ENCODE results near the gene TANGO6.

The TANGO6 gene

DNA sequence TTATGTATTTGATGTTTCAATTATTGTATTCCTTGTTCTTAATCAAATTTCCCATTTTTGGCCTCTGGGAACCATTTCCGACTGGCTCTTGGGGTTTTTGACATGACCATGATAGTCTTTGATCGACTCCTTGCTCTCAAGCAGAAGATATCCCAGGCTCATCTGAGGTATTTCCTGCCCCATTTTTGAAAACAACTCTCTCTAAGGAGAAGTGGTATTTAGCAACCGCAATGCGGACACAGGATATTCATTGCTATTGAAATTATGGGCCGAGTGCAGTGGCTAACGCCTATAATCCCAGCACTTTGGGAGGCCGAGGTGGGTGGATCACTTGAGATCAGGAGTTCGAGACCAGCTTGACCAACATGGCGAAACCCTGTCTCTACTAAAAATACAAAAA lies 5.5 kb downstream of the TANGO6 start:
- H3K9ac ChIP-seq (ENCODE audit: low read length), result no peak overlapping the region
- H2AK5ac ChIP-seq (ENCODE audit: low read length, severe bottlenecking), result no peak overlapping the region
- no peak overlapping the region for H3K18ac ChIP-seq (ENCODE audit: low read depth in 1 of 2, low read length in 2 of 2)
- no peak overlapping the region for H3K4me3 ChIP-seq (ENCODE audit: insufficient read depth in 1 of 2, low read depth in 1 of 2, low read length in 2 of 2)
- H4K91ac ChIP-seq (ENCODE audit: low read length), result no peak overlapping the region
- no peak for DNase-seq
- H2AFZ ChIP-seq (ENCODE audit: low read depth, low read length), result no peak overlapping the region
- H3K4ac ChIP-seq (ENCODE audit: low read depth in 1 of 2, low read length in 2 of 2), result no peak overlapping the region
- no peak overlapping the region for H2BK12ac ChIP-seq (ENCODE audit: low read length in 2 of 2)
- H3K36me3 ChIP-seq (ENCODE audit: control insufficient read depth in 1 of 2, insufficient read depth in 2 of 2, low read depth in 1 of 2, low read length in 2 of 2), result no peaks in the 10 kb centered on the region
- H3K9me3 ChIP-seq (ENCODE audit: control insufficient read depth, low read length), result no peaks in the 10 kb centered on the region
- H3K14ac ChIP-seq (ENCODE audit: low read length in 2 of 2), result no peak overlapping the region
- no peak overlapping the region for H2BK15ac ChIP-seq (ENCODE audit: low read depth, poor library complexity, severe bottlenecking)
- H3K27ac ChIP-seq (ENCODE audit: low read length, poor library complexity, severe bottlenecking), result no peak overlapping the region
- H3K79me1 ChIP-seq (replicated peaks; ENCODE audit: low read length, poor library complexity, severe bottlenecking), result peaks cover 14% of the 10 kb centered on the region
- no peak overlapping the region for H3K4me2 ChIP-seq (ENCODE audit: low read length, poor library complexity, severe bottlenecking)
- no peak overlapping the region for H4K8ac ChIP-seq (ENCODE audit: low read length)
- H3K23ac ChIP-seq (ENCODE audit: low read length in 2 of 2), result no peak overlapping the region
- no peaks in the 10 kb centered on the region for H3K27me3 ChIP-seq (ENCODE audit: control insufficient read depth in 1 of 2, insufficient read depth in 1 of 2, low read length in 2 of 2)
- H2BK120ac ChIP-seq (ENCODE audit: low read depth, low read length), result no peak overlapping the region
- 93% methylated on average over 9 of the region's 9 CpGs for WGBS
- H3K4me1 ChIP-seq (ENCODE audit: control insufficient read depth, insufficient read depth, low read depth, low read length), result no peaks in the 10 kb centered on the region
- no peak overlapping the region for H2BK5ac ChIP-seq (ENCODE audit: low read depth, low read length, poor library complexity, severe bottlenecking)

DNA sequence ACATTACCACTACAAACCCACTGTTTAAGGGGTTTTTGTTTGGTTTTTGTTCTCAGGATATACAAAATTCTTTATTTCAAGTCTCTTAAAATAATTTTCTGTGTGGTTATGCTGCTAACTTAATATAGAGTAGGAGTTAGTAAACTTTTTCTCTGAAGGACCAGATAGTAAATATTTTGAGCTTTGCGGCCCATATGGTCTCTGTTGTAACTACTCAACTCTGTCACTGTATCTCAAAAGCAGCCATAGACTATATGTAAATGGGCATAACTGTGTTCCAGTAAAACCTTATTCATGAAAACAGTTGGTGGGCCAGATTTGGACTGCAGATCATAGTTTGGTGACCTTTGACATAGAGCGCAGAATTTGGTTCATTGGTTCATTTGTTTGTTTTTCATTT lies 7.2 kb downstream of the TANGO6 start:
- Histone ChIP-seq H2AK5ac (ENCODE audit: low read length, severe bottlenecking) (no peak overlapping the region), H3K4me2 (ENCODE audit: low read length, poor library complexity, severe bottlenecking) (no peak overlapping the region), H2BK15ac (ENCODE audit: low read depth, poor library complexity, severe bottlenecking) (no peak overlapping the region), H2BK120ac (ENCODE audit: low read depth, low read length) (no peak overlapping the region), H3K9me3 (ENCODE audit: control insufficient read depth, low read length) (no peaks in the 10 kb centered on the region), H3K14ac (ENCODE audit: low read length in 2 of 2) (no peak overlapping the region), H4K8ac (ENCODE audit: low read length) (no peak overlapping the region), H3K36me3 (ENCODE audit: control insufficient read depth in 1 of 2, insufficient read depth in 2 of 2, low read depth in 1 of 2, low read length in 2 of 2) (no peaks in the 10 kb centered on the region), H2BK12ac (ENCODE audit: low read length in 2 of 2) (no peak overlapping the region), H3K23ac (ENCODE audit: low read length in 2 of 2) (no peak overlapping the region), H3K9ac (ENCODE audit: low read length) (no peak overlapping the region), H4K91ac (ENCODE audit: low read length) (no peak overlapping the region), H3K4me3 (ENCODE audit: insufficient read depth in 1 of 2, low read depth in 1 of 2, low read length in 2 of 2) (no peak overlapping the region), H3K79me1 (replicated peaks; ENCODE audit: low read length, poor library complexity, severe bottlenecking) (peaks cover 14% of the 10 kb centered on the region), H2AFZ (ENCODE audit: low read depth, low read length) (no peak overlapping the region), H2BK5ac (ENCODE audit: low read depth, low read length, poor library complexity, severe bottlenecking) (no peak overlapping the region), H3K4me1 (ENCODE audit: control insufficient read depth, insufficient read depth, low read depth, low read length) (no peaks in the 10 kb centered on the region), H3K4ac (ENCODE audit: low read depth in 1 of 2, low read length in 2 of 2) (no peak overlapping the region), H3K18ac (ENCODE audit: low read depth in 1 of 2, low read length in 2 of 2) (no peak overlapping the region), H3K27me3 (ENCODE audit: control insufficient read depth in 1 of 2, insufficient read depth in 1 of 2, low read length in 2 of 2) (no peaks in the 10 kb centered on the region), H3K27ac (ENCODE audit: low read length, poor library complexity, severe bottlenecking) (no peak overlapping the region)
- WGBS, result 100% methylated on average over 1 of the region's 2 CpGs
- DNase-seq, result no peak

DNA sequence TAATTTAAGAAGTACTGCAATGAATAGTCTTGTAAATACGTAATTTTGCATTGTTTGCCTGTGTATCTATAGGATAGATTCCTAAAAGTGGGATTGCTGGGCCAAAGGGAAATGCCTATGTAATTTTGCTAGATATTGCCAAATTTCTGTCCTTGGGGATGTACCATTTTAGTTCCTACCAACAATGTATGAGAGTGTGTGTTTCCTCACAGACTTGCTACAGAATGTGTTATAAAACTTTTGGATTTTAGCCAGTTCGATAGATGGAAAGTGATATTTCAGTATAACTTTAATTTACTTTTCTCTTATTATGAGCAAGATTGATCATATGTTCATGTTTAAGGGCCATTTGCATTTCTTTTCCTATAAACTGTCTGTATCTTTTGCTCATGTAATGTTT lies 8.3 kb downstream of the TANGO6 start:
- Histone ChIP-seq H3K4me1 (ENCODE audit: control insufficient read depth, insufficient read depth, low read depth, low read length) (no peaks in the 10 kb centered on the region), H3K27me3 (ENCODE audit: control insufficient read depth in 1 of 2, insufficient read depth in 1 of 2, low read length in 2 of 2) (no peaks in the 10 kb centered on the region), H2AK5ac (ENCODE audit: low read length, severe bottlenecking) (no peak overlapping the region), H3K27ac (ENCODE audit: low read length, poor library complexity, severe bottlenecking) (no peak overlapping the region), H3K4me3 (ENCODE audit: insufficient read depth in 1 of 2, low read depth in 1 of 2, low read length in 2 of 2) (no peak overlapping the region), H2BK12ac (ENCODE audit: low read length in 2 of 2) (no peak overlapping the region), H3K14ac (ENCODE audit: low read length in 2 of 2) (no peak overlapping the region), H2BK15ac (ENCODE audit: low read depth, poor library complexity, severe bottlenecking) (no peak overlapping the region), H2BK120ac (ENCODE audit: low read depth, low read length) (no peak overlapping the region), H3K18ac (ENCODE audit: low read depth in 1 of 2, low read length in 2 of 2) (no peak overlapping the region), H4K91ac (ENCODE audit: low read length) (no peak overlapping the region), H3K23ac (ENCODE audit: low read length in 2 of 2) (no peak overlapping the region), H3K9me3 (ENCODE audit: control insufficient read depth, low read length) (no peaks in the 10 kb centered on the region), H3K4ac (ENCODE audit: low read depth in 1 of 2, low read length in 2 of 2) (no peak overlapping the region), H3K79me1 (replicated peaks; ENCODE audit: low read length, poor library complexity, severe bottlenecking) (peaks cover 13% of the 10 kb centered on the region), H2AFZ (ENCODE audit: low read depth, low read length) (no peak overlapping the region), H3K4me2 (ENCODE audit: low read length, poor library complexity, severe bottlenecking) (no peak overlapping the region), H3K36me3 (ENCODE audit: control insufficient read depth in 1 of 2, insufficient read depth in 2 of 2, low read depth in 1 of 2, low read length in 2 of 2) (no peaks in the 10 kb centered on the region), H2BK5ac (ENCODE audit: low read depth, low read length, poor library complexity, severe bottlenecking) (no peak overlapping the region), H4K8ac (ENCODE audit: low read length) (no peak overlapping the region), H3K9ac (ENCODE audit: low read length) (no peak overlapping the region)
- 91% methylated on average over 1 of the region's 2 CpGs for WGBS
- no peak for DNase-seq

DNA sequence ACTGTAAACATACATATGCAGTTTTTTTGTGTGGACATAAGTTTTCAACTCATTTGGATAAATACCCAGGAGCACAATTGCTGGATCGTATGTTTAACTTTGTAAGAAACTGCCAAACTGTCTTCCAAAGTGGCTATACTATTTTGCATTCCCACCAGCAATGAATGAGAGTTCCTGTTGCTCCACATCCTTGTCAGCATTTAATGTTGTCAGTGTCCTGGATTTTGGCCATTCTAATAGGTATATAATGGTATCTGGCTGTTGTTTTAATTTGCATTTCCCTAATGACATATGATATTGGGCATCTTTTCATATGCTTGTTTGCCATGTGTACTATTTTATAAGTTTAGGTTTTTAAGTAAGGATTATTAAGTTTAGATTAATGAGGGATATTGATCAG lies 14.1 kb downstream of the TANGO6 start:
- Histone ChIP-seq H3K4me1 (ENCODE audit: control insufficient read depth, insufficient read depth, low read depth, low read length) (no peaks in the 10 kb centered on the region), H2BK120ac (ENCODE audit: low read depth, low read length) (no peak overlapping the region)

More for the DNA sequence above, 14.1 kb downstream of the TANGO6 start:
- H3K9me3 ChIP-seq (ENCODE audit: control insufficient read depth, low read length), result no peaks in the 10 kb centered on the region
- no peak overlapping the region for H2AK5ac ChIP-seq (ENCODE audit: low read length, severe bottlenecking)
- H3K18ac ChIP-seq (ENCODE audit: low read depth in 1 of 2, low read length in 2 of 2), result no peak overlapping the region
- H3K4ac ChIP-seq (ENCODE audit: low read depth in 1 of 2, low read length in 2 of 2), result no peak overlapping the region
- no peak overlapping the region for H2BK12ac ChIP-seq (ENCODE audit: low read length in 2 of 2)
- DNase-seq, result no peak
- no peak overlapping the region for H3K23ac ChIP-seq (ENCODE audit: low read length in 2 of 2)
- no peak overlapping the region for H3K9ac ChIP-seq (ENCODE audit: low read length)
- H4K8ac ChIP-seq (ENCODE audit: low read length), result no peak overlapping the region
- H3K4me3 ChIP-seq (ENCODE audit: insufficient read depth in 1 of 2, low read depth in 1 of 2, low read length in 2 of 2), result no peak overlapping the region
- no peak overlapping the region for H2BK15ac ChIP-seq (ENCODE audit: low read depth, poor library complexity, severe bottlenecking)
- H2BK5ac ChIP-seq (ENCODE audit: low read depth, low read length, poor library complexity, severe bottlenecking), result no peak overlapping the region
- WGBS, result 100% methylated on average over 1 of the region's 1 CpG
- H4K91ac ChIP-seq (ENCODE audit: low read length), result no peak overlapping the region
- H3K14ac ChIP-seq (ENCODE audit: low read length in 2 of 2), result no peak overlapping the region
- H3K36me3 ChIP-seq (ENCODE audit: control insufficient read depth in 1 of 2, insufficient read depth in 2 of 2, low read depth in 1 of 2, low read length in 2 of 2), result peaks cover 11 to 21% of the 10 kb centered on the region in 2 experiments
- H3K4me2 ChIP-seq (ENCODE audit: low read length, poor library complexity, severe bottlenecking), result no peak overlapping the region
- H3K27me3 ChIP-seq (ENCODE audit: control insufficient read depth in 1 of 2, insufficient read depth in 1 of 2, low read length in 2 of 2), result no peaks in the 10 kb centered on the region
- H3K27ac ChIP-seq (ENCODE audit: low read length, poor library complexity, severe bottlenecking), result no peak overlapping the region
- H3K79me1 ChIP-seq (replicated peaks; ENCODE audit: low read length, poor library complexity, severe bottlenecking), result peaks cover 26% of the 10 kb centered on the region
- no peak overlapping the region for H2AFZ ChIP-seq (ENCODE audit: low read depth, low read length)

Data from mesenchymal stem cell (in vitro differentiated cells and primary cell).